Upper lobe of left lung (tissue), 6 donors: Measurements from ENCODE around the gene TDRD1. TPM values are rescaled to one million over a fixed set of nuclear protein-coding genes. Genes with fewer than 3 reads are reported as not detected.

ENCODE experiments used
- ATAC-seq, 2 donors: fragments of 200-7000 bp; cut with Tn5 transposase; one replicate each; pipeline ENCODE4 v1.9.1; 2022; ENCODE audit warnings: mild to moderate bottlenecking in 2 of 2, moderate library complexity in 2 of 2; ENCODE audit not compliant: low FRiP score in 2 of 2
- DNase-seq, 2 donors: peaks; one replicate each; pipeline ENCODE4 v3.0.0-alpha.2; 2019 to 2020
- H3K27ac ChIP-seq, 4 donors: fragments of 200-600 bp; sonication (generic); one replicate each; pipeline ENCODE4 v1.5.1; 2016 to 2019
- H3K27me3 ChIP-seq, 4 donors: fragments of 200-600 bp; sonication (generic); one replicate each; pipeline ENCODE4 v1.5.1; 2017 to 2019
- H3K36me3 ChIP-seq, 4 donors: fragments of 200-600 bp; sonication (generic); one replicate each; pipeline ENCODE4 v1.5.1; 2016 to 2019
- H3K4me1 ChIP-seq, 4 donors: fragments of 200-600 bp; sonication (generic); one replicate each; pipeline ENCODE4 v1.5.1; 2018 to 2019
- H3K4me3 ChIP-seq, 4 donors: fragments of 200-600 bp; sonication (generic); one replicate each; pipeline ENCODE4 v1.5.1; 2017 to 2019; ENCODE audit warnings: mild to moderate bottlenecking in 2 of 4, moderate library complexity in 1 of 4
- H3K9me3 ChIP-seq, 4 donors: fragments of 200-600 bp; sonication (generic); one replicate each; pipeline ENCODE4 v1.5.1; 2018 to 2019
- EP300 ChIP-seq, 4 donors: sonication (generic); formaldehyde crosslinking; IDR thresholded peaks; one replicate each; pipeline ENCODE4 v1.5.1; 2017; ENCODE audit warnings: antibody characterized with exemption in 4 of 4, control low read depth in 2 of 4
- POLR2A ChIP-seq, 4 donors: fragments of 450-650 bp; IDR thresholded peaks; one replicate each; pipeline ENCODE4 v1.5.1; 2016 to 2017; ENCODE audit warnings: antibody characterized with exemption in 4 of 4, mild to moderate bottlenecking in 2 of 4
- POLR2AphosphoS5 ChIP-seq, 2 donors: sonication (generic); formaldehyde crosslinking; IDR thresholded peaks; one replicate each; pipeline ENCODE4 v1.5.1; 2017; ENCODE audit warnings: antibody characterized with exemption in 2 of 2
- WGBS, 2 donors: methylation state at CpG; one replicate each; pipeline ENCODE4 v1.1.5; 2017 to 2018; 5-methylcytosine and 5-hydroxymethylcytosine counted together
- total RNA-seq, 6 donors: library from RNA; depleted of rRNA in 4 of 6; stranded (reverse); fragments of >200 nt in 4 of 6; gene quantifications; one replicate each; pipeline versions ENCODE4 v1.1.0 to v1.2.1, GENCODE V29; 2016 to 2021
- TF ChIP-seq, protein P1 (sequence below), 6 experiments: fragments of 450-650 bp in 4 of 6; fragments of 200-600 bp in 2 of 6; sonication (generic) in 2 of 6; IDR thresholded peaks; one replicate each; pipeline ENCODE4 v1.5.1; 2016 to 2019; ENCODE audit warnings: antibody characterized with exemption in 6 of 6
- donor health status: DM: no; HTN: no; CAD: no; lungs with moderate emphysema.
- donor health status: DM: no; HTN: yes; CAD: no; lungs with severe emphysema.

Gene TDRD1
- total RNA-seq, 6 donors from 2014 or later: 0.10 to 0.17 (median 0.14) TPM; not detected in 2

DNA sequence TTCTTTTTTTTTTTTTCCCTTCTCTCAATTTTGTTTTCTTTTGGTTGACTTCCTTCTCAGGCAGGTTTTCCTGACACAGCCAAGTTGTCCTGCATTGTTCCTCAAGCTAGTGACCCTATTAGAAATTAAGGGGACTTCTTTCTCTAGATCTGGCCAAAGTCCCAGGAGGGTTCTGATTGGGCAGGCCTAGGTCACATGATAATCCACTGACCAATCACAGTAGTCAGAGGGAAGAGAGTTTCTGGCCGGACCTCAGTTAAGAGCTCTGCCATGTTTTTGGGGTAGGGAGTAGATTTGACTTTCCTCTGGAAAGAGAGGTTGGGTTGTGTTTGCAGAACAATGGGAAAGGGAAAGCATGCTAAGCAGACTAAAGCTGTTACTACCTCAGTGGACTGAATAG lies 76.1 kb downstream of the TDRD1 start:
- 91 to 100% methylated on average over 1 of the region's 1 CpG for WGBS, 2 donors
- Histone ChIP-seq H3K36me3 (no peaks in the 10 kb centered on the region), H3K9me3 (no peaks in the 10 kb centered on the region), H3K4me1 (peaks cover 7 to 25% (median 15%) of the 10 kb centered on the region in 4 donors), H3K4me3 (no peak overlapping the region), H3K27ac (no peak overlapping the region), H3K27me3 (no peaks in the 10 kb centered on the region)
- ATAC-seq: no peak
- TF ChIP-seq EP300 (IDR thresholded peaks at IDR 0.05) (no peak), POLR2A (IDR thresholded peaks at IDR 0.05) (no peak), POLR2AphosphoS5 (IDR thresholded peaks at IDR 0.05) (no peak)
- TF ChIP-seq, protein P1, sequence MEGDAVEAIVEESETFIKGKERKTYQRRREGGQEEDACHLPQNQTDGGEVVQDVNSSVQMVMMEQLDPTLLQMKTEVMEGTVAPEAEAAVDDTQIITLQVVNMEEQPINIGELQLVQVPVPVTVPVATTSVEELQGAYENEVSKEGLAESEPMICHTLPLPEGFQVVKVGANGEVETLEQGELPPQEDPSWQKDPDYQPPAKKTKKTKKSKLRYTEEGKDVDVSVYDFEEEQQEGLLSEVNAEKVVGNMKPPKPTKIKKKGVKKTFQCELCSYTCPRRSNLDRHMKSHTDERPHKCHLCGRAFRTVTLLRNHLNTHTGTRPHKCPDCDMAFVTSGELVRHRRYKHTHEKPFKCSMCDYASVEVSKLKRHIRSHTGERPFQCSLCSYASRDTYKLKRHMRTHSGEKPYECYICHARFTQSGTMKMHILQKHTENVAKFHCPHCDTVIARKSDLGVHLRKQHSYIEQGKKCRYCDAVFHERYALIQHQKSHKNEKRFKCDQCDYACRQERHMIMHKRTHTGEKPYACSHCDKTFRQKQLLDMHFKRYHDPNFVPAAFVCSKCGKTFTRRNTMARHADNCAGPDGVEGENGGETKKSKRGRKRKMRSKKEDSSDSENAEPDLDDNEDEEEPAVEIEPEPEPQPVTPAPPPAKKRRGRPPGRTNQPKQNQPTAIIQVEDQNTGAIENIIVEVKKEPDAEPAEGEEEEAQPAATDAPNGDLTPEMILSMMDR (IDR thresholded peaks at IDR 0.05): no peak
- DNase-seq: no peak

DNA sequence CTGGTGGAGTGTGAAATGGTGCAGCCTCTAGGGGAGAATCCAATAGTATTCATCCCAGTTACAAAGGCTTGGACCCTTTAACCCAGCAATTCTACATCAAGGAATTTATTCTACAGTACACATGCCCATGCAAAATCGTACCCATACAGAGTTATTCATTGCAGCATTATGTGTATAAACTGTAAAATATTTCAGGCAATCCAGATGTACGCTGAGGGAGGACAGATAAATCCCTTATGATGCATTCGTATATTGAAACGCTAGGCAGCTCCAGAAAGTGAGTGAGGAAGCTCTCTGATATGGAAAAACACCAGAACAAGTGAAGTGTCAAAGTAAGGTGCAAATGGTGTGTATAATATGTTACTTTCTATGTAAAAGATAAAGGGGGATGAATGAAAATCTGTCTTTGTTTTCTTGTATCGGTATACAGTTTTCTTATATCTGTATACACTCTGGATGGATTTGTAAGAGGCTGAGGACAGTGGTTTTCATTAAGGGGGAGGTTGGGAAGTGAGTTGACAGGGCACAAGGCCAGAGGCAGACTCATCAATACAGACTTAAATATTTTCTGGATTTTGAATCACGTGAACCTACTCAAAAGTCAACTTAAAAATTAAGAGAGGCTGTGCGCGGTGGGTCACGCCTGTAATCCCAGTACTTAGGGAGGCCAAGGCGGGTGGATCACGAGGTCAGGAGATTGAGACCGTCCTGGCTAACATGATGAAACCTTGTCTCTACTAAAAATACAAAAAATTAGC lies 77.0 kb downstream of the TDRD1 start:
- peaks cover 16 to 35% (median 22%) of the 10 kb centered on the region in 4 donors for H3K4me1 ChIP-seq
- no peak for ATAC-seq
- H3K9me3 ChIP-seq: no peaks in the 10 kb centered on the region
- 86 to 87% methylated on average over 12 of the region's 12 CpGs for WGBS, 2 donors
- no peak overlapping the region for H3K27ac ChIP-seq
- no peak for TF ChIP-seq POLR2AphosphoS5 (IDR thresholded peaks at IDR 0.05)
- TF ChIP-seq, protein P1 (IDR thresholded peaks at IDR 0.05): no peak
- no peak for TF ChIP-seq POLR2A (IDR thresholded peaks at IDR 0.05)
- no peak for TF ChIP-seq EP300 (IDR thresholded peaks at IDR 0.05)
- H3K36me3 ChIP-seq: no peaks in the 10 kb centered on the region
- no peak overlapping the region for H3K4me3 ChIP-seq
- DNase-seq: no peak
- no peaks in the 10 kb centered on the region for H3K27me3 ChIP-seq

DNA sequence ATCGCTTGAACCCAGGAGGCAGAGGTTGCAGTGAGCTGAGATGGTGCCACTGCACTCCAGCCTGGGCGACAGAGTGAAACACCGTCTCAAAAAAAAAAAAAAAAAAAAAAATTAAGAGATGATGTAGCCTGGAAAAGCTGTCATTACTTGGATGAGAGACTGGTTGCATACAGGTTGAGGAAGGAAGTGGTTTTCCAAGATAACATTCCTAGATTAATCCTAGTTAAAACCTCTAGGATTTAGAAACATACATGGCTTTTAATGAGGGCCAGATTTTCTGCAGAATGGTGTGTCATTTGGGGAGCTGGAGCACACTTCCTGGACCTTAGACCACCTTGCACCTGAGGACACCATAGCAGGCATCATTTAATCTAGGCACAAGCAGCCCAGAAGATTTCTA lies 77.7 kb downstream of the TDRD1 start:
- H3K4me3 ChIP-seq: no peak overlapping the region
- no peaks in the 10 kb centered on the region for H3K9me3 ChIP-seq
- DNase-seq (no peak), ATAC-seq (no peak)
- H3K36me3 ChIP-seq: no peaks in the 10 kb centered on the region
- no peak overlapping the region for H3K27ac ChIP-seq
- 81 to 89% methylated on average over 3 of the region's 3 CpGs for WGBS, 2 donors
- TF ChIP-seq, protein P1 (IDR thresholded peaks at IDR 0.05): no peak
- TF ChIP-seq EP300 (IDR thresholded peaks at IDR 0.05): no peak
- TF ChIP-seq POLR2AphosphoS5 (IDR thresholded peaks at IDR 0.05): no peak
- no peak for TF ChIP-seq POLR2A (IDR thresholded peaks at IDR 0.05)
- no peaks in the 10 kb centered on the region for H3K27me3 ChIP-seq
- peaks cover 17 to 38% (median 23%) of the 10 kb centered on the region in 4 donors for H3K4me1 ChIP-seq

GRCh38 chr10:114257498-114257897 lies 78.3 kb downstream of the TDRD1 start:
- H3K4me3 ChIP-seq: no peak overlapping the region
- 52 to 64% methylated on average over 3 of the region's 3 CpGs for WGBS, 2 donors
- DNase-seq: no peak
- ATAC-seq: no peak
- H3K9me3 ChIP-seq: no peaks in the 10 kb centered on the region
- no peak overlapping the region for H3K27ac ChIP-seq
- no peak for TF ChIP-seq EP300 (IDR thresholded peaks at IDR 0.05)
- TF ChIP-seq POLR2AphosphoS5 (IDR thresholded peaks at IDR 0.05): no peak
- TF ChIP-seq, protein P1 (IDR thresholded peaks at IDR 0.05): no peak
- no peak for TF ChIP-seq POLR2A (IDR thresholded peaks at IDR 0.05)
- H3K36me3 ChIP-seq: no peaks in the 10 kb centered on the region
- H3K27me3 ChIP-seq: no peaks in the 10 kb centered on the region
- peaks cover 17 to 38% (median 23%) of the 10 kb centered on the region in 4 donors for H3K4me1 ChIP-seq
